ENCODE measurements around the gene TMCO1. TPM values are rescaled to one million over a fixed set of nuclear protein-coding genes. Genes with fewer than 3 reads are reported as not detected.

The TMCO1 gene
- polyA plus RNA-seq, 2 of the 4 experiments (the other 2 are of a cell fraction), result 154 to 220 TPM

DNA sequence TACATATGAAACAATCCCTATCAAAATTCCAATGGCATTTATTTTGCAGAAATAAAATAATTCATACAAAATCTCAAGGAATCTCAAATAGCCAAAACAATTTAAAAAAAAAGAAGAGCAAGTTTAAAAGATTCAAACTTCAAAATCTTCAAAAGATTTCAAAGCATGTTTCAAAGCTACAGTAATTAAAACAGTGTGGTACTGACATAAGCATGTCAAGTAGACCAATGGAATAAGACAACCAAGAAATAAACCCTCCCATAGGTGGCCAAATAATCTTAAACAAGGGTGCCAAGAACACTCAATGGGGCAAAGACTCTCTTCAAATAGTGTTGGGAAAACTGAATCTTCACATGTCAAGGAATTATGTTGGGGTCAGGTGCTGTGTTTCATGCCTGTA lies 30.7 kb upstream of the TMCO1 start:
- Histone ChIP-seq H3K4me2 (no peak overlapping the region), H3K9me3 (peaks cover 21% of the 10 kb centered on the region), H3K4me3 (no peak overlapping the region), H3K27ac (no peak overlapping the region), H3K4me1 (no peaks in the 10 kb centered on the region)
- CTCF ChIA-PET, result interaction anchor here (0.5 kb wide), 1 partner anchor 40 kb away, joined by 3 read pairs; no protein-coding TSS in a partner anchor
- TF ChIP-seq HOXA7 (CRISPR knock-in tag; IDR thresholded peaks at IDR 0.05) (no peak), RCOR1 (IDR thresholded peaks at IDR 0.05; ENCODE audit: low read depth, low read length) (no peak), HEYL (CRISPR knock-in tag; IDR thresholded peaks at IDR 0.05) (no peak), KDM5A (IDR thresholded peaks at IDR 0.05) (no peak), TFCP2L1 (CRISPR knock-in tag; IDR thresholded peaks at IDR 0.05) (no peak), ZSCAN20 (CRISPR knock-in tag; IDR thresholded peaks at IDR 0.05) (no peak), JUN (IDR thresholded peaks at IDR 0.05) (no peak), JUNB (IDR thresholded peaks at IDR 0.05) (no peak), ZFP36 (IDR thresholded peaks at IDR 0.05; ENCODE audit: borderline replicate concordance, partially characterized antibody) (no peak), ZC3H11A (IDR thresholded peaks at IDR 0.05) (no peak), NR3C1 (IDR thresholded peaks at IDR 0.05) (no peak), KDM1A (IDR thresholded peaks at IDR 0.05; ENCODE audit: low read depth) (no peak), HOXB13 (CRISPR knock-in tag; IDR thresholded peaks at IDR 0.05; ENCODE audit: low read depth) (no peak), SMC3 (IDR thresholded peaks at IDR 0.05) (no peak), POLR2AphosphoS2 (conservative IDR thresholded peaks at IDR 0.05; ENCODE audit: low read length) (no peak), EHMT2 (IDR thresholded peaks at IDR 0.05; ENCODE audit: low read depth) (no peak), HOXB5 (CRISPR knock-in tag; IDR thresholded peaks at IDR 0.05) (no peak)
- TF ChIP-seq, protein P1, sequence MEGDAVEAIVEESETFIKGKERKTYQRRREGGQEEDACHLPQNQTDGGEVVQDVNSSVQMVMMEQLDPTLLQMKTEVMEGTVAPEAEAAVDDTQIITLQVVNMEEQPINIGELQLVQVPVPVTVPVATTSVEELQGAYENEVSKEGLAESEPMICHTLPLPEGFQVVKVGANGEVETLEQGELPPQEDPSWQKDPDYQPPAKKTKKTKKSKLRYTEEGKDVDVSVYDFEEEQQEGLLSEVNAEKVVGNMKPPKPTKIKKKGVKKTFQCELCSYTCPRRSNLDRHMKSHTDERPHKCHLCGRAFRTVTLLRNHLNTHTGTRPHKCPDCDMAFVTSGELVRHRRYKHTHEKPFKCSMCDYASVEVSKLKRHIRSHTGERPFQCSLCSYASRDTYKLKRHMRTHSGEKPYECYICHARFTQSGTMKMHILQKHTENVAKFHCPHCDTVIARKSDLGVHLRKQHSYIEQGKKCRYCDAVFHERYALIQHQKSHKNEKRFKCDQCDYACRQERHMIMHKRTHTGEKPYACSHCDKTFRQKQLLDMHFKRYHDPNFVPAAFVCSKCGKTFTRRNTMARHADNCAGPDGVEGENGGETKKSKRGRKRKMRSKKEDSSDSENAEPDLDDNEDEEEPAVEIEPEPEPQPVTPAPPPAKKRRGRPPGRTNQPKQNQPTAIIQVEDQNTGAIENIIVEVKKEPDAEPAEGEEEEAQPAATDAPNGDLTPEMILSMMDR (IDR thresholded peaks at IDR 0.05), result no peak
- TF ChIP-seq, protein P2, sequence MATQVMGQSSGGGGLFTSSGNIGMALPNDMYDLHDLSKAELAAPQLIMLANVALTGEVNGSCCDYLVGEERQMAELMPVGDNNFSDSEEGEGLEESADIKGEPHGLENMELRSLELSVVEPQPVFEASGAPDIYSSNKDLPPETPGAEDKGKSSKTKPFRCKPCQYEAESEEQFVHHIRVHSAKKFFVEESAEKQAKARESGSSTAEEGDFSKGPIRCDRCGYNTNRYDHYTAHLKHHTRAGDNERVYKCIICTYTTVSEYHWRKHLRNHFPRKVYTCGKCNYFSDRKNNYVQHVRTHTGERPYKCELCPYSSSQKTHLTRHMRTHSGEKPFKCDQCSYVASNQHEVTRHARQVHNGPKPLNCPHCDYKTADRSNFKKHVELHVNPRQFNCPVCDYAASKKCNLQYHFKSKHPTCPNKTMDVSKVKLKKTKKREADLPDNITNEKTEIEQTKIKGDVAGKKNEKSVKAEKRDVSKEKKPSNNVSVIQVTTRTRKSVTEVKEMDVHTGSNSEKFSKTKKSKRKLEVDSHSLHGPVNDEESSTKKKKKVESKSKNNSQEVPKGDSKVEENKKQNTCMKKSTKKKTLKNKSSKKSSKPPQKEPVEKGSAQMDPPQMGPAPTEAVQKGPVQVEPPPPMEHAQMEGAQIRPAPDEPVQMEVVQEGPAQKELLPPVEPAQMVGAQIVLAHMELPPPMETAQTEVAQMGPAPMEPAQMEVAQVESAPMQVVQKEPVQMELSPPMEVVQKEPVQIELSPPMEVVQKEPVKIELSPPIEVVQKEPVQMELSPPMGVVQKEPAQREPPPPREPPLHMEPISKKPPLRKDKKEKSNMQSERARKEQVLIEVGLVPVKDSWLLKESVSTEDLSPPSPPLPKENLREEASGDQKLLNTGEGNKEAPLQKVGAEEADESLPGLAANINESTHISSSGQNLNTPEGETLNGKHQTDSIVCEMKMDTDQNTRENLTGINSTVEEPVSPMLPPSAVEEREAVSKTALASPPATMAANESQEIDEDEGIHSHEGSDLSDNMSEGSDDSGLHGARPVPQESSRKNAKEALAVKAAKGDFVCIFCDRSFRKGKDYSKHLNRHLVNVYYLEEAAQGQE (IDR thresholded peaks at IDR 0.05), result no peak
- TF ChIP-seq, protein P3, sequence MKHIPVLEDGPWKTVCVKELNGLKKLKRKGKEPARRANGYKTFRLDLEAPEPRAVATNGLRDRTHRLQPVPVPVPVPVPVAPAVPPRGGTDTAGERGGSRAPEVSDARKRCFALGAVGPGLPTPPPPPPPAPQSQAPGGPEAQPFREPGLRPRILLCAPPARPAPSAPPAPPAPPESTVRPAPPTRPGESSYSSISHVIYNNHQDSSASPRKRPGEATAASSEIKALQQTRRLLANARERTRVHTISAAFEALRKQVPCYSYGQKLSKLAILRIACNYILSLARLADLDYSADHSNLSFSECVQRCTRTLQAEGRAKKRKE (CRISPR knock-in tag; IDR thresholded peaks at IDR 0.05; ENCODE audit: low read depth), result no peak
- POLR2A ChIA-PET, result interaction anchor here (0.7 kb wide), 1 partner anchor 29 kb away, joined by 3 read pairs; no protein-coding TSS in a partner anchor
- ATAC-seq (no peak), FAIRE-seq (no peak), DNase-seq (ENCODE audit: low read depth in 1 of 2, low spot score in 1 of 2) (no peak)

DNA sequence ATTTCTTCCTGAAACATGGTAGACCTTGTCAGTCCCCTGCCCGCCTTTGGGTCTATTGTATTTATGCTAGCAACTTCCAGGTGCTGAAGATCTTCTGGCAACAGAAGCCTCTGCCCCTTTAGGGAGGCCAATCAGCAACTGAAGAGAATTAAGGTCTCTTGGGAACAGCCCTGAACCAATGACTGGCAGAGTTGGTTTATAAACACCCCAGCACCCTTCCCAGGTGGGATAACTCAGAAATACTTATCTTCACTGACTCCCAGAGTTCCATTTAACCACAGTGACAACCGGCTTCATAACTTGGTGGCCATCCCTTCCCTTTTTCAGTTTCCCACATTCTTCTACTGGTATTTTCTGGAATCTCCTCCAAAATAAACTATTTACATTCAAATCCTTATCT lies 27.2 kb upstream of the TMCO1 start:
- DNase-seq (ENCODE audit: low read depth in 1 of 2, low spot score in 1 of 2) (no peak), ATAC-seq (no peak), FAIRE-seq (no peak)
- Histone ChIP-seq H3K4me2 (no peak overlapping the region), H3K4me1 (no peaks in the 10 kb centered on the region), H3K9me3 (peaks cover 19% of the 10 kb centered on the region), H3K4me3 (no peak overlapping the region), H3K27ac (no peak overlapping the region)
- 66% methylated on average over 2 of the region's 2 CpGs for whole genome bisulfite sequencing (ENCODE audit: missing lambda C conversion rate)
- TF ChIP-seq FOSB (CRISPR knock-in tag; IDR thresholded peaks at IDR 0.05), result no peak
- TF ChIP-seq HDAC2 (IDR thresholded peaks at IDR 0.05), result no peak
- no peak for TF ChIP-seq GATA3 (IDR thresholded peaks at IDR 0.05; ENCODE audit: borderline replicate concordance)
- no peak for TF ChIP-seq ZC3H11A (IDR thresholded peaks at IDR 0.05)
- no peak for TF ChIP-seq NFE2L2 (conservative IDR thresholded peaks at IDR 0.05; ENCODE audit: low read length)
- no peak for TF ChIP-seq CHD2 (IDR thresholded peaks at IDR 0.05; ENCODE audit: low read length, partially characterized antibody)
- TF ChIP-seq, protein P1 (IDR thresholded peaks at IDR 0.05), result no peak
- TF ChIP-seq CHD4 (IDR thresholded peaks at IDR 0.05; ENCODE audit: borderline replicate concordance), result no peak
- TF ChIP-seq, protein P4, sequence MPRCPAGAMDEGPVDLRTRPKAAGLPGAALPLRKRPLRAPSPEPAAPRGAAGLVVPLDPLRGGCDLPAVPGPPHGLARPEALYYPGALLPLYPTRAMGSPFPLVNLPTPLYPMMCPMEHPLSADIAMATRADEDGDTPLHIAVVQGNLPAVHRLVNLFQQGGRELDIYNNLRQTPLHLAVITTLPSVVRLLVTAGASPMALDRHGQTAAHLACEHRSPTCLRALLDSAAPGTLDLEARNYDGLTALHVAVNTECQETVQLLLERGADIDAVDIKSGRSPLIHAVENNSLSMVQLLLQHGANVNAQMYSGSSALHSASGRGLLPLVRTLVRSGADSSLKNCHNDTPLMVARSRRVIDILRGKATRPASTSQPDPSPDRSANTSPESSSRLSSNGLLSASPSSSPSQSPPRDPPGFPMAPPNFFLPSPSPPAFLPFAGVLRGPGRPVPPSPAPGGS (IDR thresholded peaks at IDR 0.05), result no peak
- TF ChIP-seq RCOR1 (IDR thresholded peaks at IDR 0.05; ENCODE audit: low read depth, low read length), result no peak
- ChIA-PET POLR2A (no interaction called here), CTCF (no interaction called here)

Measured in A549 (cell line).